Activated T-helper 17 cell treated with anti-CD3 and anti-CD28 coated beads, Interleukin-2, amount 50 U/mL, for 72 hours (primary cell): ENCODE data around the gene HDAC4. TPM values are rescaled to one million over a fixed set of nuclear protein-coding genes. Genes with fewer than 3 reads are reported as not detected.

Experiments
- ATAC-seq: fragments of 150-1000 bp; cut with Tn5 transposase; replicated peaks from 2 replicates; pipeline ENCODE4 v1.10.0; 2021; ENCODE audit warnings: mild to moderate bottlenecking, moderate library complexity
- H3K27ac Mint-ChIP-seq: one replicate; pipeline ENCODE4 v1.8.0; 2022; ENCODE audit warnings: mixed read lengths
- H3K27me3 Mint-ChIP-seq: one replicate; pipeline ENCODE4 v1.8.0; 2022; ENCODE audit warnings: mixed read lengths
- H3K36me3 Mint-ChIP-seq: one replicate; pipeline ENCODE4 v1.8.0; 2022; ENCODE audit warnings: low read depth, mild to moderate bottlenecking, mixed read lengths
- H3K4me1 Mint-ChIP-seq: one replicate; pipeline ENCODE4 v1.8.0; 2022; ENCODE audit warnings: mixed read lengths
- H3K4me3 Mint-ChIP-seq: one replicate; pipeline ENCODE4 v1.8.0; 2022; ENCODE audit warnings: mild to moderate bottlenecking, mixed read lengths
- H3K9me3 Mint-ChIP-seq: one replicate; pipeline ENCODE4 v1.8.0; 2022; ENCODE audit warnings: mixed read lengths
- total RNA-seq, 2 donors: library from RNA; stranded (reverse); gene quantifications; one replicate each; pipeline ENCODE4 v1.2.3, GENCODE V29; 2022

HDAC4 gene
- total RNA-seq, 2 donors from 2014 or later: 34.3 to 52.9 TPM

DNA sequence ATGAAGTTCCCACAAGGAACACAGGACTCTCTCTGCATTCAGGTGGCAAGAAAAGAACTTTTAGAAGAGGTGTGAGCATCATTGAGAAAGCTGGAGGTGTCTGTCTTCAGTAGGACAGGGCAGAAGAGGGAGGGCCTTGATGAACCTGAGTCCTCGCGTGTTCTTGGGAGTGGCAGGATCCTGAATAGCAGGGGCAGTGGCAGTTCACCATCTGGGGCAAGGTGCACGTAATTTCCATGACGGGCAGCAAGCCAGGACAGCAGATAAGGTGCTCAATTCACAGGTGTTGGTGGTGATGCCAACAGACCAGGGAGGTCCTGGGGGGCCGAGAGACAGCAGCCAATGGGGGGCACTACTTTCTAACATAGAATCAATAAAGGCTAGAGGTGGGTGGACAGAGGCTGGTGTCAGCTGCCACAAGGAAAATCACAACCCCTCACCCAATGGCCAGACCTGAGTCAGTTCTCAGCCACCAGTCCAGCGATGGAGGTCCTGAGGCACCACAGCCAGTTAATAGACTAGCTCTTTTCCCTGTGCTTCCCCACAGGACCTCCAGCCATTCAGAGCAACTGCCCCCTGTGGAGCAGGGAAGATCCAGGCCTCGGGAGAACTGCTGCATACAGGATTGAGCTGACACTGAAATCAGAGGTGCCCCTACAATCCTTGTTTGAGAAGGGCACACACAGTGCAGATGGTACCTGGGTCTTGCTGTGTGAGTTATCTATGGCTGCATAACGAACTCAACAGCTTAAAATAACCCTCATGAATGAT, 10.9 kb upstream of the HDAC4 start:
- Mint-ChIP-seq H3K27ac (peak overlapping the region; percentile 7), H3K4me1 (peaks cover 14% of the 10 kb centered on the region), H3K36me3 (no peaks in the 10 kb centered on the region), H3K4me3 (no peak overlapping the region), H3K27me3 (no peaks in the 10 kb centered on the region), H3K9me3 (peaks cover 3% of the 10 kb centered on the region)
- ATAC-seq: no peak

DNA sequence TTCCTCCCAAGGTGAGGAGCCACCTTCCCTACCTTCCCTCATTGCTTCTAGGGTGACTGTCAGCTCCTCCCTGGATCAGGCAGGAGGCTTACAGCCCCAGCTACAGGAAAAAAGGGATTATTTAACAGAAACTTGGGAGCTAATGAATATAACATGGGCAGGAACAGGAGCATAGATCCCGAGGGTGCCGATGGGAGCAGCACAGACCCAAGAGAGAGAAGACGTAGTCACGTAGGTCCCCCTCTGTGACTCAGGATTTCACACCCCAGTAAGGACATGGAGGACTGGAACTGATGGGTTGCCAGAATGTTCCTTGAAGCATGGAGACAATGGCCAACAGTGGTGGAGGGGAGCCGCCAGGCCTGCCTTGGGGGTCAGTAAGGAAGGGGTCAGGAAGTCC, 10.3 kb upstream of the HDAC4 start:
- ATAC-seq: no peak
- H3K36me3 Mint-ChIP-seq: no peaks in the 10 kb centered on the region
- H3K4me1 Mint-ChIP-seq: peaks cover 14% of the 10 kb centered on the region

GRCh38 chr2:239409976-239410375, 9.2 kb upstream of the HDAC4 start:
- no peak for ATAC-seq
- Mint-ChIP-seq H3K4me1 (peaks cover 14% of the 10 kb centered on the region), H3K9me3 (peaks cover 3% of the 10 kb centered on the region), H3K36me3 (no peaks in the 10 kb centered on the region), H3K27me3 (no peaks in the 10 kb centered on the region), H3K4me3 (no peak overlapping the region), H3K27ac (no peak overlapping the region)

More for the DNA sequence above, 10.3 kb upstream of the HDAC4 start:
- Mint-ChIP-seq H3K9me3 (peaks cover 3% of the 10 kb centered on the region), H3K4me3 (no peak overlapping the region), H3K27ac (peak overlapping the region; percentile 7), H3K27me3 (no peaks in the 10 kb centered on the region)

DNA sequence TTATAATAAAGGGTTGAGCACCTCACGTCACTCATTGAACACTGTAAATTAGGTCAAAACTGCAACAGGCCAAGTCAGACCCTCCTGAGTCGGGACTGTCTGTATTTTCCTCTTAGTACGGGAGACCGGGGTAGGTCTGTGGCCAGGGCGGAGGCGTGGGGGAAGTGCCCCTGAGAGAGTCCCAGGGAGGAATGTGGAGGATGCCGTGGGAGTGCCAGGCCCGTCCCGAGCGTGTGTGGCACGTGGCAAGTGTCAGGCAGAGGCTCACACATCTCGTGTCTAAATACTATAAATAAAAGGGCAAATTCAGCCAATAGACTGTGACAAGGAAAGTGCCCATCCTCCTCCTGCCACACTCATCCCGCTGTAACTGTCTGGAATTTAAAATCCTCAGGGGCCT, 6.3 kb upstream of the HDAC4 start:
- no peak for ATAC-seq
- peaks cover 10% of the 10 kb centered on the region for H3K4me1 Mint-ChIP-seq
- no peaks in the 10 kb centered on the region for H3K36me3 Mint-ChIP-seq
- no peak overlapping the region for H3K4me3 Mint-ChIP-seq
- H3K27me3 Mint-ChIP-seq: no peaks in the 10 kb centered on the region
- H3K27ac Mint-ChIP-seq: no peak overlapping the region
- no peaks in the 10 kb centered on the region for H3K9me3 Mint-ChIP-seq

DNA sequence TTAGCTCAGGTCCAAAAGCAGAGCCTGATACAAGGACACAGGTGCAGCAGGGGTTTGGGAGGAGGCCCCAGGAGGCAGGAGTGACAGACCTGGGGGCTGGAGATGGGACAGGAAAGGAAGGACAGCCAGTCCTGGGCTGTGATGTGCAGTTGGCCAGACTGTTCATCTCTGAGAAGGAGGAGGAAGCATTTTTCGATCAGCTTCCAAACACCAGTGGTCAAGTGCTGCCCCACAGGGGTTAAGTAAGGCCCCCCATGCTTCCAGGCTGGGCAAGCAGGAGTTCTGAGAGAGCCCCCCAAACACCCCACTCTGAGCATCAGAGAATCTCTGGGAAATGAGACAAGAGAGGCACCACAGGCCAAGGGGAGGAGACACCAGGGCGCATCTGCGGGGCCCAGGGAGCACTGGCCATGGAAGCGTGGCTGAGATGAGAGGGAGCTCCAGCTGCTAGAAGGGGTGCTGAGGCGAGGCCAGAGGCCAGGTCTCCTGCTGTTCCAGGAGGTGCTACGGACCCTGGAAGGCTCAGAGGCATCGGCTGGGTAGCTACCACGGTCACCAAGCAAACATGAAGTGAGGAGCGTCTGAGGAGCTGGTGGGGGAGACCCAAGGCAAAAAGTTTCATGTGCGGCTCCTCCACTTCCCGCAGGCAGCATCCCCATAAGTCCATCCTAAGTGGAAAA, 5.6 kb upstream of the HDAC4 start:
- Mint-ChIP-seq H3K4me3 (no peak overlapping the region), H3K4me1 (peaks cover 10% of the 10 kb centered on the region), H3K36me3 (no peaks in the 10 kb centered on the region), H3K27ac (no peak overlapping the region), H3K9me3 (no peaks in the 10 kb centered on the region), H3K27me3 (no peaks in the 10 kb centered on the region)
- ATAC-seq: no peak

- H3K27ac Mint-ChIP-seq: no peak overlapping the region
- H3K4me1 Mint-ChIP-seq: peaks cover 10% of the 10 kb centered on the region
- no peak for ATAC-seq
- H3K36me3 Mint-ChIP-seq: no peaks in the 10 kb centered on the region
- H3K9me3 Mint-ChIP-seq: no peaks in the 10 kb centered on the region
- no peaks in the 10 kb centered on the region for H3K27me3 Mint-ChIP-seq
- no peak overlapping the region for H3K4me3 Mint-ChIP-seq
Observed at GRCh38 chr2:239405071-239405470, 4.3 kb upstream of the HDAC4 start.

- no peaks in the 10 kb centered on the region for H3K36me3 Mint-ChIP-seq
- no peak for ATAC-seq
- H3K27ac Mint-ChIP-seq: peak overlapping the region; percentile 97
- H3K4me1 Mint-ChIP-seq: peaks cover 22% of the 10 kb centered on the region
- no peaks in the 10 kb centered on the region for H3K9me3 Mint-ChIP-seq
- H3K27me3 Mint-ChIP-seq: no peaks in the 10 kb centered on the region
- peak overlapping the region; percentile 89 for H3K4me3 Mint-ChIP-seq
Observed at GRCh38 chr2:239402666-239403065, 1.8 kb upstream of the HDAC4 start.

- Mint-ChIP-seq H3K27ac (peak overlapping the region; percentile 97), H3K36me3 (no peaks in the 10 kb centered on the region), H3K9me3 (no peaks in the 10 kb centered on the region), H3K27me3 (no peaks in the 10 kb centered on the region), H3K4me3 (peak overlapping the region; percentile 89), H3K4me1 (peaks cover 27% of the 10 kb centered on the region)
- peak; percentile 8 for ATAC-seq
Observed at GRCh38 chr2:239401881-239402233, 1.0 kb upstream of the HDAC4 start.

GRCh38 chr2:239401067-239401880, 454 bp upstream of the HDAC4 start:
- no peaks in the 10 kb centered on the region for H3K27me3 Mint-ChIP-seq
- H3K4me1 Mint-ChIP-seq: peaks cover 27% of the 10 kb centered on the region
- H3K36me3 Mint-ChIP-seq: no peaks in the 10 kb centered on the region
- H3K9me3 Mint-ChIP-seq: no peaks in the 10 kb centered on the region
- peak; percentile 92 for ATAC-seq
- peak overlapping the region; percentile 89 for H3K4me3 Mint-ChIP-seq
- peak overlapping the region; percentile 97 for H3K27ac Mint-ChIP-seq

DNA sequence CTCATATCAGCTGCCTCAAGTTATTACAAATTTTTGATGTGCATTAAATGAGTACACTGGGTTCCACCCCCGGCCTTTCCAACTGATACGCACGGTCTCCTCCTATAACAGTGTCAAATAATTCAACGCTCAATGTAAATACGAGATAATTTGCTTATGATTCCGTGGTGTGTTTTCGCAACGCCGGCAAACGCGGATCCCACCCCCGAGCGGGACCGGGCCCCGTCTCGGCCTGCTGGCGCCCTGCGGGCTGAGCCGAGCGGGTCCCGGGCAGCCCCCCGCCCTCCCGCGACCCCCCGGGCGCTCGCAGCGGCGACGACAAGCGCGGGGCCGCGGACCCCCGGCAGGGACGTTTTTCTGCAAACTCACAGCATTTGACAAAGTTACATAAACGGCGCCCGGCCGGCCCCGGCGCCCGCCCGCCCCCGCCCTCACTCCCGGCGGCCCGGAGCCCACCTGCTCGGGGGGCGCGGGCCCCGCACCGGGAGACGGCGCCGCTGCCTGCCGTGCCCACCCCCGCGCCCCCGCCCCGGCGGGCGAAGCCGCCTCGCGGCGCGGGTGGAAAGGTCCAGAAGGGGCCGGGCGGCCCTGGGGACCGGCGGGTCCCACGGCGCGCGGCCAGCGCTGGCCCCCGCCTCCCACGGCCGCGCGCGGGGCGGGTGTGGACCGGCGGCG, 762 bp downstream of the HDAC4 start:
- peaks cover 27% of the 10 kb centered on the region for H3K4me1 Mint-ChIP-seq
- peak overlapping the region; percentile 85 for H3K27ac Mint-ChIP-seq
- no peaks in the 10 kb centered on the region for H3K27me3 Mint-ChIP-seq
- H3K36me3 Mint-ChIP-seq: no peaks in the 10 kb centered on the region
- ATAC-seq: no peak
- peak overlapping the region; percentile 90 for H3K4me3 Mint-ChIP-seq
- H3K9me3 Mint-ChIP-seq: no peaks in the 10 kb centered on the region

- Mint-ChIP-seq H3K4me3 (peak overlapping the region; percentile 90), H3K27me3 (no peaks in the 10 kb centered on the region), H3K36me3 (no peaks in the 10 kb centered on the region), H3K4me1 (peaks cover 33% of the 10 kb centered on the region), H3K27ac (peak overlapping the region; percentile 85), H3K9me3 (no peaks in the 10 kb centered on the region)
- no peak for ATAC-seq
Observed at GRCh38 chr2:239399433-239399920, 1.3 kb downstream of the HDAC4 start.

DNA sequence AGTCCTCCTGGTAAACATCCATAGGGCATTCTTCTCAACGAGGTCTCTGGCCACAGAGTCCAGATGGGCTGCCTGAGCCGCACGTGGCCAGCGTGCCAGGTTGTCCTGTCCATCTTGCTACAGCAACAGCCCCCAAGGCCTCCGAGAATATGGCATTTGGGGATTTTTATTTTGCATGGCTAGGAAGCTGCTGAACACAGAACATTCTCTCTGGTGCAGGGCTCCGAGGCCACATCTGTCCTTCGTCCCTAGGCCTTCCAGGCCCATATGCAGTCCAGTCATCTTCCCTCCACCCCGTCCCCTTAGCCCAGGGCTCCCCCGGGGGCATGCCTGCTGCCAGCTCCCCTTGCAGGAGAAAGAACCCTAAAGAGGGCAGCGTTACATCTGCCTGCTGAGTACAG, 2.3 kb downstream of the HDAC4 start:
- Mint-ChIP-seq H3K4me1 (peaks cover 40% of the 10 kb centered on the region), H3K9me3 (no peaks in the 10 kb centered on the region), H3K27me3 (no peaks in the 10 kb centered on the region), H3K36me3 (no peaks in the 10 kb centered on the region), H3K4me3 (peak overlapping the region; percentile 90), H3K27ac (peak overlapping the region; percentile 85)
- ATAC-seq: no peak

GRCh38 chr2:239397931-239398471, 2.8 kb downstream of the HDAC4 start:
- Mint-ChIP-seq H3K36me3 (no peaks in the 10 kb centered on the region), H3K4me1 (peaks cover 37% of the 10 kb centered on the region), H3K9me3 (no peaks in the 10 kb centered on the region), H3K4me3 (peak overlapping the region; percentile 90), H3K27me3 (no peaks in the 10 kb centered on the region), H3K27ac (peak overlapping the region; percentile 13)
- no peak for ATAC-seq
